HepG2 (cell line): ENCODE data around the gene STMN3. TPM values are rescaled to one million over a fixed set of nuclear protein-coding genes. Genes with fewer than 3 reads are reported as not detected.
A peak's percentile ranks its signal among the peaks of the same experiment; 100 is the strongest.

Experiments used
- ATAC-seq: fragments of 200-7000 bp; cut with Tn5 transposase; 3 replicates; pipeline ENCODE4 v1.9.1; 2020; ENCODE audit warnings: mild to moderate bottlenecking, moderate library complexity
- BruUV-seq: library from RNA; stranded (reverse); fragments of 400-500 nt; replicated peaks from 2 replicates; lab custom pipeline; 2021; lab: Mats Ljungman, UMichigan
- CTCF ChIA-PET: fragments of 300-600 bp; formaldehyde crosslinking; extraction: SDS; loops from one replicate; lab custom pipeline; 2021; ENCODE audit warnings: low total read pairs, inconsistent platforms, low intra/inter-chr PET ratio; lab: Yijun Ruan, JAX
- POLR2A ChIA-PET: fragments of 350-600 bp; sonication (Branson Sonifier 250); formaldehyde crosslinking; loops from one replicate; lab custom pipeline; 2020; ENCODE audit warnings: antibody characterized with exemption, inconsistent platforms; lab: Yijun Ruan, JAX
- DNase-seq: peaks from one replicate; pipeline ENCODE4 v3.0.0-alpha.2; 2015; ENCODE audit warnings: low spot score
- FAIRE-seq: peaks from 3 replicates; lab custom pipeline; 2011; peaks lifted over from hg19 to GRCh38; lab: Jason Lieb, UNC
- H2AFZ ChIP-seq: one replicate; pipeline ENCODE4 v1.6.1; 2011; ENCODE audit warnings: low read length, inconsistent platforms
- H3K27ac ChIP-seq: fragments of 300-600 bp; 3 replicates; pipeline ENCODE4 v1.8.0; 2011; ENCODE audit warnings: mixed run types, mild to moderate bottlenecking, mixed read lengths, low read length, inconsistent platforms; ENCODE audit not compliant: insufficient read depth; ENCODE audit errors: extremely low read length
- H3K27me3 ChIP-seq, 2 experiments: fragments of 200-600 bp in 1 of 2; 2 replicates in 1 of 2; 3 replicates in 1 of 2; pipeline versions ENCODE4 v1.6.0 to v1.8.0; 2011; ENCODE audit warnings: low read length in 2 of 2, mild to moderate bottlenecking in 2 of 2, moderate library complexity in 2 of 2, inconsistent platforms in 1 of 2; ENCODE audit not compliant: insufficient read depth in 2 of 2, control insufficient read depth in 1 of 2
- H3K36me3 ChIP-seq, 2 experiments: fragments of 200-600 bp in 1 of 2; replicated peaks in 1 of 2; 2 replicates in 1 of 2; 3 replicates in 1 of 2; pipeline versions ENCODE4 v1.5.1 to v1.8.0; 2011; ENCODE audit warnings: low read length in 2 of 2, inconsistent platforms in 1 of 2; ENCODE audit not compliant: insufficient read depth in 2 of 2, control insufficient read depth in 1 of 2
- H3K4me1 ChIP-seq: 2 replicates; pipeline ENCODE4 v1.5.1; 2012; ENCODE audit warnings: low read length, inconsistent platforms; ENCODE audit not compliant: insufficient read depth
- H3K4me2 ChIP-seq: 2 replicates; pipeline ENCODE4 v1.6.0; 2011; ENCODE audit warnings: low read depth, low read length, inconsistent platforms
- H3K4me3 ChIP-seq, 3 experiments: fragments of 200-600 bp in 1 of 3; sonication (generic), shearing (Covaris generic) in 1 of 3; replicated peaks in 1 of 3; 2 replicates each; pipeline ENCODE4 v1.5.1; 2011 to 2016; ENCODE audit warnings: low read length in 3 of 3, inconsistent platforms in 2 of 3, low read depth in 2 of 3, mild to moderate bottlenecking in 2 of 3, control low read depth in 1 of 3, mixed read lengths in 1 of 3; ENCODE audit not compliant: insufficient read depth in 1 of 3
- H3K79me2 ChIP-seq: one replicate; pipeline ENCODE4 v1.6.1; 2011; ENCODE audit warnings: low read length, inconsistent platforms; ENCODE audit not compliant: insufficient read depth
- H3K9ac ChIP-seq: 2 replicates; pipeline ENCODE4 v1.6.0; 2011; ENCODE audit warnings: mild to moderate bottlenecking, low read depth, low read length, inconsistent platforms; ENCODE audit not compliant: insufficient read depth
- H3K9me3 ChIP-seq: 2 replicates; pipeline ENCODE4 v1.5.1; 2012; ENCODE audit warnings: mild to moderate bottlenecking, low read length
- H4K20me1 ChIP-seq: 2 replicates; pipeline ENCODE4 v1.6.0; 2011; ENCODE audit warnings: inconsistent platforms, mild to moderate bottlenecking, low read length, moderate library complexity; ENCODE audit not compliant: insufficient read depth
- CSRNP1 ChIP-seq: sonication (generic); formaldehyde crosslinking; IDR thresholded peaks from 2 replicates; pipeline ENCODE4 v1.8.1; 2023; ENCODE audit warnings: mild to moderate bottlenecking, missing genetic modification reagents
- DZIP1 ChIP-seq: sonication (generic); formaldehyde crosslinking; IDR thresholded peaks from 2 replicates; pipeline ENCODE4 v1.5.0; 2020; ENCODE audit warnings: mild to moderate bottlenecking, missing genetic modification reagents
- EED ChIP-seq: sonication (generic); formaldehyde crosslinking; IDR thresholded peaks from 2 replicates; pipeline ENCODE4 v1.5.0; 2020; ENCODE audit warnings: mild to moderate bottlenecking, missing genetic modification reagents
- HNRNPLL ChIP-seq: fragments of 200-400 bp; formaldehyde crosslinking; IDR thresholded peaks from 2 replicates; pipeline ENCODE4 v1.6.1; 2017; ENCODE audit warnings: mild to moderate bottlenecking, low read depth, low read length; ENCODE audit not compliant: poor library complexity, severe bottlenecking
- HOXA3 ChIP-seq: sonication (generic); formaldehyde crosslinking; IDR thresholded peaks from 2 replicates; pipeline ENCODE4 v1.5.0; 2020; ENCODE audit warnings: missing genetic modification reagents
- HOXA9 ChIP-seq: sonication (generic); formaldehyde crosslinking; IDR thresholded peaks from 2 replicates; pipeline ENCODE4 v1.8.1; 2022; ENCODE audit warnings: missing genetic modification reagents, mild to moderate bottlenecking, moderate library complexity, borderline replicate concordance
- HOXD1 ChIP-seq: sonication (generic); formaldehyde crosslinking; IDR thresholded peaks from 2 replicates; pipeline ENCODE4 v1.5.0; 2020; ENCODE audit warnings: missing genetic modification reagents
- NFKB2 ChIP-seq: sonication (generic); formaldehyde crosslinking; IDR thresholded peaks from 2 replicates; pipeline ENCODE4 v1.4.0; 2020; ENCODE audit warnings: missing genetic modification reagents, borderline replicate concordance
- NONO ChIP-seq, 2 experiments: fragments of 450-650 bp in 1 of 2; sonication (generic) in 1 of 2; formaldehyde crosslinking in 1 of 2; IDR thresholded peaks in 1 of 2; conservative IDR thresholded peaks in 1 of 2; 2 replicates each; pipeline versions ENCODE4 v1.6.1 to v1.8.0; 2017 to 2022; ENCODE audit warnings: mild to moderate bottlenecking in 1 of 2, missing genetic modification reagents in 1 of 2, moderate library complexity in 1 of 2
- NR0B2 ChIP-seq: sonication (generic); formaldehyde crosslinking; IDR thresholded peaks from 2 replicates; pipeline ENCODE4 v1.4.0; 2020; ENCODE audit warnings: mild to moderate bottlenecking, missing genetic modification reagents
- RFXAP ChIP-seq: sonication (generic); formaldehyde crosslinking; IDR thresholded peaks from 2 replicates; pipeline ENCODE4 v1.4.0; 2020; ENCODE audit warnings: missing genetic modification reagents, borderline replicate concordance
- RXRA ChIP-seq: sonication (generic); formaldehyde crosslinking; IDR thresholded peaks from 2 replicates; pipeline ENCODE4 v1.5.1; 2020; ENCODE audit warnings: missing genetic modification reagents
- ZNF235 ChIP-seq: sonication (generic); formaldehyde crosslinking; IDR thresholded peaks from 2 replicates; pipeline ENCODE4 v1.8.1; 2023; ENCODE audit warnings: mild to moderate bottlenecking, missing genetic modification reagents, borderline replicate concordance
- ZNF263 ChIP-seq: sonication (generic); formaldehyde crosslinking; IDR thresholded peaks from 2 replicates; pipeline ENCODE4 v1.4.0; 2020; ENCODE audit warnings: missing genetic modification reagents
- ZNF558 ChIP-seq: sonication (generic); formaldehyde crosslinking; IDR thresholded peaks from 2 replicates; pipeline ENCODE4 v1.9.0; 2022; ENCODE audit warnings: mild to moderate bottlenecking, missing genetic modification reagents, borderline replicate concordance
- ZNF615 ChIP-seq: sonication (generic); formaldehyde crosslinking; IDR thresholded peaks from 2 replicates; pipeline ENCODE4 v1.5.0; 2020; ENCODE audit warnings: mild to moderate bottlenecking, missing genetic modification reagents, borderline replicate concordance
- ZNF616 ChIP-seq: sonication (generic); formaldehyde crosslinking; IDR thresholded peaks from 2 replicates; pipeline ENCODE4 v1.5.0; 2020; ENCODE audit warnings: low read depth, mild to moderate bottlenecking, missing genetic modification reagents
- WGBS: methylation state at CpG from one replicate; pipeline ENCODE4 v1.1.6; 2017; ENCODE audit warnings: low lambda C conversion rate; 5-methylcytosine and 5-hydroxymethylcytosine counted together
- in situ Hi-C: cut with HindIII; loops from 2 replicates; pipeline ENCODE4 v1.10.0; 2017; ENCODE audit warnings: low pct_unique_long_range_greater_than_20kb; ENCODE audit not compliant: extremely low pct_ligation_motif_present
- intact Hi-C: fragments of 100-400 bp; cut with micrococcal nuclease; formaldehyde crosslinking; loops from one replicate; pipeline ENCODE4 v1.10.0; 2022; ENCODE audit not compliant: unreplicated experiment
- polyA plus RNA-seq, 8 experiments: library from polyadenylated mRNA; depleted of rRNA in 3 of 8; stranded (reverse) in 7 of 8; unstranded in 1 of 8; fragments of >200 nt; fragmentation: Illumina TruSeq in 4 of 8; extraction: Trizol in 4 of 8; gene quantifications; 2 replicates each; pipeline versions ENCODE4 v1.2.1 to v1.2.3, GENCODE V29; 2011 to 2016; ENCODE audit warnings: low read depth in 4 of 8, missing spikeins in 1 of 8, mixed read lengths in 1 of 8; ENCODE audit not compliant: insufficient read depth in 1 of 8
- total RNA-seq, 5 experiments: library from RNA; depleted of rRNA; stranded (reverse); fragments of >200 nt; fragmentation: Illumina TruSeq; extraction: Trizol; gene quantifications; 2 replicates each; pipeline ENCODE4 v1.2.3, GENCODE V29; 2016; ENCODE audit warnings: low read depth in 1 of 5

The STMN3 gene
- total and polyA plus RNA-seq, 2 of the 13 experiments (the other 11 are each of a cell fraction or from before 2014, with no cell fraction given) = 21.0 to 48.3 TPM

GRCh38 chr20:63653974-63654668 lies 897 bp upstream of the STMN3 start:
- FAIRE-seq (no peak), DNase-seq (no peak), ATAC-seq (no peak)
- H3K27ac ChIP-seq = no peak overlapping the region
- ChIA-PET CTCF (no interaction called here), POLR2A (interaction anchor here (1.2 to 4.3 kb wide), 4 partner anchors 12 to 87 kb away, joined by 5 to 58 read pairs (median 12); partner anchors contain the start of gene GMEB2)
- H3K79me2 ChIP-seq = peaks cover 13% of the 10 kb centered on the region
- H3K36me3 ChIP-seq = no peaks in the 10 kb centered on the region
- H3K9me3 ChIP-seq = no peaks in the 10 kb centered on the region
- H3K9ac ChIP-seq = no peak overlapping the region
- no peaks in the 10 kb centered on the region; a peak in 1 of 5 replicates for H3K27me3 ChIP-seq
- peaks cover 38% of the 10 kb centered on the region for H3K4me1 ChIP-seq
- H3K4me3 ChIP-seq = peak overlapping the region in 1 of 3 experiments; percentile 73; a peak in 2 of 6 replicates
- no TSS peak for BruUV-seq
- H2AFZ ChIP-seq = no peak overlapping the region
- WGBS = 59% methylated on average over 12 of the region's 15 CpGs
- H4K20me1 ChIP-seq = peaks cover 3% of the 10 kb centered on the region; the same call in 1 of the 2 replicates
- in situ Hi-C loops (no loop called here), intact Hi-C loops (loop anchor here (10.0 kb wide), 1 partner anchor 119 kb away; the partner anchor contains the start of gene PTK6)
- peak overlapping the region; percentile 72 for H3K4me2 ChIP-seq
- TF ChIP-seq HNRNPLL (no peak), ZNF615 (CRISPR knock-in tag) (no peak), RXRA (CRISPR knock-in tag) (0 out of 2 replicates have a peak, but pooled peaks have one; percentile 41), HOXA9 (no peak), NR0B2 (CRISPR knock-in tag) (peak; percentile 10; the same call in 1 of the 2 replicates), ZNF558 (no peak), DZIP1 (CRISPR knock-in tag) (0 out of 2 replicates have a peak, but pooled peaks have one; percentile 47), ZNF616 (CRISPR knock-in tag) (0 out of 2 replicates have a peak, but pooled peaks have one; percentile 17), NFKB2 (peak; percentile 67; the same call in 1 of the 2 replicates), EED (CRISPR knock-in tag) (0 out of 2 replicates have a peak, but pooled peaks have one; percentile 49), HOXA3 (CRISPR knock-in tag) (0 out of 2 replicates have a peak, but pooled peaks have one; percentile 3), HOXD1 (CRISPR knock-in tag) (0 out of 2 replicates have a peak, but pooled peaks have one; percentile 15), ZNF235 (CRISPR knock-in tag) (0 out of 2 replicates have a peak, but pooled peaks have one; percentile 61), CSRNP1 (CRISPR knock-in tag) (0 out of 2 replicates have a peak, but pooled peaks have one; percentile 0), NONO (IDR thresholded peaks at IDR 0.05) (no peak), NONO (CRISPR knock-in tag; conservative IDR thresholded peaks at IDR 0.05) (0 out of 2 replicates have a peak, but pooled peaks have one; percentile 1), RFXAP (CRISPR knock-in tag) (0 out of 2 replicates have a peak, but pooled peaks have one; percentile 28), ZNF263 (CRISPR knock-in tag) (0 out of 2 replicates have a peak, but pooled peaks have one; percentile 20)
